HG02798 (cell line): ENCODE measurements around the gene SMG9.
"Not testable (repeated sequence)": the region's sequence is repeated elsewhere in the genome, so short reads cannot be mapped to it uniquely, and the experiment has no call there.

Experiments
- ATAC-seq: cut with Tn5 transposase; IDR thresholded peaks from one replicate; pipeline ENCODE4 v1.9.1; 2021; ENCODE audit warnings: mild to moderate bottlenecking; ENCODE audit not compliant: unreplicated experiment, poor library complexity

Gene SMG9

DNA sequence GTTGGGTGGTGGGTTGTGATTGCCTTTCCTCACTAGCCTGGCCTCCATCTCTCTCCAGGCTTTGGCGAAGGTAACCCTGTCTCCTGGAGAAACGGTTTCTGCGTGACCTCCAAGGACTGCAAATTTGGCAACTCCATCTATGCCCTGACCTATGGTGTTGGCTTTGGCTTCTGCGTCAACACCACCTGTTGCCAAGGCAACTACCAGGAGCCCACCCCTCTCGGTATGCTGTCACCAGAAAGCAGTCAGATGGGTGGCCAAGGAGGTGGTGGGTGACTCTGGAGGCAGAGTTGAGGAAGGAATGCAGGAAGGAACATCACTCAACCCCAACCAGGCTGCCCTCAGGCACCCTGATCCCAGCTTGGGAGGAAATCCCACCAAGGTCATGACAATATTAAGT lies 57.5 kb downstream of the SMG9 start:
- no peak for ATAC-seq

DNA sequence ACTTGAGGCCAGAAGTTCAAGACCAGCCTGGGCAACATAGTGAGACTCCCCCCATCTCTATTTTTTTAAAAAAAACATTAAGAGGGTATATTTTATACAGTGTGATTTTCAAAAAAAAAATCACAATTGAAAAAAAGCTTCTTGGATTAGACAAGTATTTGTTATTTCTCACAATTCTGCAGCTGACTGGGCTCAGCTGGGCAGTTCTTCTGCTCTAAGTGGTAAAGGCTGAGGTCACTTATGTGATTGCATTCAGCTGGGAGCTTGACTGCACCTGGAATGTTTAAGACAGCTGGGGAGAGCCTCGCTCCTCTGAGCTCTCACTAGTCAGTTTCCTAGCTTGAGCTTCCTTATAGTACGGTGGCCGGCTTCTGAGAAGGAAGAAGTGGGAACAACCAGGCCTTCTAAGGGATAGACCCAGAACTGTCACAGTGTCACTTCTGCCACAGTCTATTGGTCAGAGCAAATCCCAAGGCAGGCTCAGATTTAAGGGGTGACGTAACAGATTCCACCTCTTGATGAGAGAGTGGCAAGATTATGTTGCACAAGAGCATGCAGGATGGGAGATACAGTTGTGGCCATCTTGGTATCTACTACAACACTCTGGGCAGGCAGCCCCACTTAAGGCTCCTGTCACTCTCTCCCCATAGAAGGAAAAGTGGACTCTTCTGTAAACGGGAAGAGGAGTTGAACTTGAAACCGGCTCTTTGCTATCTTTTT lies 58.6 kb downstream of the SMG9 start:
- ATAC-seq, result no peak

DNA sequence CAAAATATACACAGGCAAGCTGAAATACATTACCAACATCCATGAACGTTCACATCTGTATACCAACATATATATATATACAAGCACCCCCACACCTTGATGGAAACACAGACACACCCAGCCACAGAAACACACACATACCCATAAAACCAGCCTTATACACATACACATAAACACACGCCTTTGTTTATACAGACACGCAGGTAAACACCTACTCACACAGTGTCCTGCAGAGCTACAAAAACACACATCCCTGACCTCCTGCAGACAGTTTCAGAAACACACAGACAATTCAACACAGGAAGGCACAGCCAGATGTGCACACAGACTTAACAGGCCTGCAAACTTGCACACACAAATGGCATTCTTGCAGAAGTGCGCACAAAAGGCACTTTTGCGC lies 60.2 kb downstream of the SMG9 start:
- no peak for ATAC-seq

DNA sequence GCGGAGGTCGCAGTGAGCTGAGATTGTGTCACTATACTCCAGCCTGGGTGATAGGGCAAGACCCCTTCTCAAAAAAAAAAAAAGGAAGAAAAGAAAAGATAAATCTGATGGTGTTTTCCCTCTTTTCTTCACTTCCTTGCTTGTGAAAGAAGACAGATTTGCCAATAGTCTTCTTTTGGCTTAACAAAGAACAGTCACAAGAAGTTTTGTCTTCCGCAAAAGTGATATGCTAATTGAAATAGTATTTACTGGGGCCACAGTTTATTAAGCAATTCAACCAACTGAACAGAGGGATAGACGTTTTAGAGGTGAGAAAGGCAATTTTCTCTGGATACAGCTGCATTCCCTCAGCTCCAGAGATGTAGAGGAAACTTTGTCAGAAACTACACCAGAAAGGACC lies 61.9 kb downstream of the SMG9 start:
- ATAC-seq, result no peak

DNA sequence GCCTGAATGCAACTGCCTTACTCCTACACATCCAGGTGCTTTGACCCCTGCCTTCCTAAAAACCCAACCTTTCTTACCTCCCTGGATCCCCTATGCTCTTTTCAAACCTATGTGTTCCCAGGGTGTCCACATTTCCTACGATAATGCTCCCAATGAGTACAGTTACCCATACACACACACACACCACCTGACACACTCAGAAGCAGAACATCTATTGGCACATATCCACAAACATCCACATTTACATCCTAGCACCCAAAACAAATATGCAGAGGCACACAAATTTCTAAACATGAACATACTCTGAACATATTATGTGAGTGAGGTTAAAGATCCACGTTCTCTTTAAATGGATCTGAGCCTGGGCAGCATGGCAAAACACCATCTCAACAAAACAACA lies 62.4 kb downstream of the SMG9 start:
- no peak for ATAC-seq

DNA sequence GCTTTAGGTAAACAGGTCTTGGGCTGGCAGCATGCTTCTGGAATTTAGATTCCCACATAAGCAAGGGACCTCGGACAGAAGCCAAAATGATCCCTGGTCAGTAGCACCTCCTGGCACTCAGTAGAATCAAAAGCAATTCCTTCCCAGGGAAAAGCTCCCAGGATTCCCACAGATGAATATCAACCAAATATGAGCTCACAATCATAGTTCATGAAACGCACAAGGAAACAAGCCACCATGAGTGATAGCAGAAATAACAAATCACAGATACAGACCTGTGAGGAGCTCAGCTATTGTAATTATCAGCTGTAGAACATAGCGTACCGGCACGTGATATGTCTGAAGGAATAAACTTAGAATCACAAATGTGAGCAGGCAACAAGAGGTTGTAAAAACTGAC lies 63.0 kb downstream of the SMG9 start:
- no peak for ATAC-seq

DNA sequence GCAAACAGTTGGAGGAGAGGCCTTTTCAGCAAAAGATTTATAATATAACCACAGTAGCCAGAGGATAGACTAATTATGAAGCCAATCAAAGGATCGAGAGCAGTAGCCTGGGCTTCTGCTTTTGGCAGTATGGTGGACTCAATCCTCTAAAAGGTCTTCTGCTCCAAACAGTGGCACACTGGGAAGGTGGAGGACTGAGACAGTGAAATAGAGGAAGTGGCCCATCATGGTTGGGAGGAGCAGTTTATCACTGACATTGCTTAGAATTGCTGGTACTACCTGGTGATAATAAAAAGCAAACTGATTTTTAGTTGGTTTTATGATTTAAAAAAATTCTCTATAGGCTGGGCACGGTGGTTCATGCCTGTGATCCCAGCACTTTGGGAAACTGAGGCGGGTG lies 63.9 kb downstream of the SMG9 start:
- no peak for ATAC-seq

DNA sequence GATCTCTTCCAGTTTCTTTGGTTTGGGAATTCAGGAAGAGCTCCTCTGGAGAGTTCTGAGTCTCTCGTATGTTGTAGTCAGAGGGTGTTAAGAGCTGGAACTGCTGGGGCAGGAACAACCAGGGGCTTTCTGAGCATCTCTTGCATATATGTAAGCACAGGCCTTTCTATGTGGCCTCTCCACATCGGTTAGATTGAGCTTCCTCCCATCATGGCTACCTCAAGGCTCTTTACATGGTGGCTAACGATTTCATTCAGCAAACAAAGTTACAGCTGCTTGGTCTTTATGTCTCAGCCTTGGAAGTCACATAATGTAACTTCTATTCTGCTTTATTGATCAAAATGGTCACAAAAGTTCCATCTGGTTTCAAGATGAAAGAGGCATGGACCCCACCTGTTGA lies 64.3 kb downstream of the SMG9 start:
- ATAC-seq, result no peak

DNA sequence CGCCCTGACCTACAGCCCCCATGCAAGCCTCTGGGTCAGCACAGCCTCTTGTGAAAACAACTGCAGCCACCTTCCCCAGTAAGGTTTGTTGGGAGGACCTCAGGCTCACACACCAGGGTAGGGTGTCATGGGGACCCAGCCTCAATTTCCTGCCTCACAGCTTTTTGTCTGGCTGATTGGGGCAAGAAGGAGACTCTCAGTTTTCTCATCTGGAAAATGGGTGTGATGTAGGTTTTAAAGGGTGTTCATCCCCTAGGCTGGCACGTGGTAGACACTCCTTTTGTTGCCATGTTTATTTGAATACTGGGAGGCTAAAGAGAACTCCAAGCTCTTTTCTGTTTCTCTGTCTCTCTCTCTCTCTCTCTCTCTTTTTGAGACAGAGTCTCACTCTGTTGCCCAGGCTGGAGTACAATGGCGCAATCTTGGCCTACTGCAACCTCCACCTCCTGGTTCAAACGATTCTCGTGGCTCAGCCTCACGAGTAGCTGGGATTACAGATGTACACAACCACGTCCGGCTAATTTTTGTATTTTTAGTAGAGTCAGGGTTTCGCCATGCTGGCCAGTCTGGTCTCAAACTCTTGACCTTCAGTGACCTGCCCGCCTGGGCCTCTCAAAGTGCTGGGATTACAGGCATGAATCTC lies 66.6 kb downstream of the SMG9 start:
- no peak for ATAC-seq

DNA sequence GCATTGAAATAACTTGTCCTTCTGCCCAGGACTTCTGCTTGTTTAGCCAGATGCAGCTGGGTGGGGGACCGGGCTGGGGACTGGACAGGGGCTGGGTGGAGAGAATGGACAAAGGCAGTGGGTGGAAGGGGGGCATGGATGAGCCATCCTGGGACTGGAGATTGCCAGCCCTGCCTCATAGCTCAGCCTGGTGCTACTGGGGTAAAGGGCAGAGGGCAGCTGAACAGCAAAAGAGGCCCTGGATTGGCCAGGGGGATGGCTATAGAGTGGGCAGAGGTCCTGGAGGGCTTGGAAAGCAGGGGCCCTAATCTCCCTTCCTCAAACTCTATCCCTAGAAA lies 67.1 kb downstream of the SMG9 start:
- no peak for ATAC-seq

DNA sequence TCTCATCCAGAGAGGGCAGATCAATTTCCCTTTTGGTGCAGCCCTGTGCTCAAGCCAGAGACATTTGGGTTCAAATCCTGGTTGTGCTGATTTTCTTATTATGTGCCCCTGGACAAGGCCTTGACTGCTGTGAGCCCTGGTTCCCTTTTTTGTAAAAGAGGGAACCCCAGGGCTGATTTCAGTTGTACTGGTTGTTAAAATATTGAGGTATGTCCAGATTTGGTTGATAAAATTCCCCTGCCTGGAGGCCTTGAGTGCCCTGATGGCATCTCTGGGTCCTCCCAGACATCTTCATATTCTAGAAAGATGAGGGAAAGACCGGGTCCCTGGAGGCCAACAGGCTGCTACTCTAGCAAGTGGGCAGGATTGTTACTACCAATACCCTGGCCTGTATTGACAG lies 70.4 kb downstream of the SMG9 start:
- no peak for ATAC-seq

DNA sequence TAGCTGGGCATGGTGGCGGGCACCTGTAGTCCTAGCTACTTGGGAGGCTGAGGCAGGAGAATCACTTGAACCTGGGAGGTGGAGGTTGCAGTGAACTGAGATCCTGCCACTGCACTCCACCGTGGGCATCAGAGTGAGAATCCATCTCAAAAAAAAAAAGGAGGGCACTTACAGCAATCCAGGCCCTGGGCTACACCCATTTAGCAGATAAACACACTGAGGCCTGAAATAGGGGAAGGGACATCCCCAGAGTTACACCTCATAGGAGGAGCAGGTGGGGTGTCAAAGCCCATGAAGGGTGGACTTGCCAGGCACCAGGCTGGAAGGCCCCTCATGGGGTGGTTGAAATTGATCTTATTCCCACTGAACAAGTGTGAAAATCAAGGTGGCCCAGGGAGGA lies 70.9 kb downstream of the SMG9 start:
- no peak for ATAC-seq

DNA sequence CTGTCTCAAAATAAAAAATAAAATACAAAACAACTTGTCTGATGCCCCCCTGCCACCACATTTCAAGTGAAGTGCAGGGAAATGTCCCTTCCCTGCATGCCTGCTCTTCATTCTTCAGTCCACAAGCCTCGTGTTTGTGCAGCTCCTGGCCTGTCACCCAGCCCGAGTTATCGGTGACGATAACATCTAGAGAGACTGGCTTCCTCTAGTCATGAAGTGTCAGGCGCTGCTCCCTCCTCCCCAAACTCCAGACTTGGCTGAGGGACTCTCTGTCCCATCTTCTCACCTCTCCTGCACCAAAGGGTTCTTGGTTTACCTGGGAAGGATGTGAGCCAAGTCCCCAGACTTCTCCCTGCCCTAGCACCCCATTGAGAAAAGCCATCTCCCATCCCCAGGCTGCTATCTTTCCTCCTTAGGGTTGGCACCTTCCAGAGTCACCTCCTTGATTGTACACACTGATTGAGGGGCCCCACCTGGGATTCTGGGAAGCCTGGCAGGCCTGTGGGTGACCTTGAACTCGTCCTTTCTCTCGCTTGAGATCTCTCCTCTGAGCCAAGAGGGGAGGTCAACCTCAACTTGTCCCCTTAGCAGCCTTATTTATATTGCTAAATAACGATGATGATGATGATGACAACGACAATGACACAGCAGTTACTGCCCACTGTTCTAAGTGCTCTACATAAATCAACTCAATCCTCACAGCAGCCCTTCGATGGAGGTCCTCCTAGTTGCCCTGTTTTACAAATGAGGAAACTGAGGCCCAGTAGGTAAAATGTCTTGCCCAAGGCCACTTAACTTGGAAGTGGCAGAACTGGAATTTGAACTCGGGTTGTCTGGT lies 71.7 kb downstream of the SMG9 start:
- ATAC-seq, result no peak

DNA sequence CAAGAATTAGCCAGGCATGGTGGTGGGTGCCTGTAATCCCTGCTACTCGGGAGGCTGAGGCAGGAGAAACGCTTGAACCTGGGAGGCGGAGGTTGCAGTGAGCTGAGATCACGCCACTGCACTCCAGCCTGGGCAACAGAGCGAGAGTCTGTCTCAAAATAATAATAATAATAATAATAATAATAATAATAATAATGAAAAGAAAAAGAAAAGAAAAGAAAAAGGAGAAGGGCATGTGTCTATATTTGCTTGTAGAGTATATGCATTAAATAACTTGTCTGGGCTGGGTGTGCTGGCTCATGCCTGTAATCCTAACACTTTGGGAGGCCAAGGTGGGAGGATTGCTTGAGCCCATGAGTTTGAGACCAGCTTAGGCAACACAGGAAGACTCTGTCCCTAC lies 72.5 kb downstream of the SMG9 start:
- not testable (repeated sequence) for ATAC-seq

DNA sequence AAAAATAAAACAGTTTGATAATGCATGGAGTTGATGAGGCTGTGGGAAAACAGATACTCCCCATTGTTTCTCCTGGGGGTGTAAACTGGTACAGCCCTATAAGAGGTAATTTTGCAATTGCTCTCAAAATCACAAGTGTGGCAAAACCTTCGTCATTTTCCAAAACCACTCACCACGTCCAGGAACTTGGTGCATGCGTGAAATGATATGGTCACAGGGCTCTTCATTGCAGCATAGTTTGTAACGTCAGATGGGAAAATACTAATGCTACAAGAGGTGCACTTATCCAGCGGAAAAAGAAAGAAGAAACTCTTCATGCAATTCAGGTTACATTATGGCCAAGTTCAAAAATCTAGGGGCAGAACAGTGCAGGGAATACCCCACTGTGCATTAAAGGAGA lies 72.9 kb downstream of the SMG9 start:
- ATAC-seq, result no peak

DNA sequence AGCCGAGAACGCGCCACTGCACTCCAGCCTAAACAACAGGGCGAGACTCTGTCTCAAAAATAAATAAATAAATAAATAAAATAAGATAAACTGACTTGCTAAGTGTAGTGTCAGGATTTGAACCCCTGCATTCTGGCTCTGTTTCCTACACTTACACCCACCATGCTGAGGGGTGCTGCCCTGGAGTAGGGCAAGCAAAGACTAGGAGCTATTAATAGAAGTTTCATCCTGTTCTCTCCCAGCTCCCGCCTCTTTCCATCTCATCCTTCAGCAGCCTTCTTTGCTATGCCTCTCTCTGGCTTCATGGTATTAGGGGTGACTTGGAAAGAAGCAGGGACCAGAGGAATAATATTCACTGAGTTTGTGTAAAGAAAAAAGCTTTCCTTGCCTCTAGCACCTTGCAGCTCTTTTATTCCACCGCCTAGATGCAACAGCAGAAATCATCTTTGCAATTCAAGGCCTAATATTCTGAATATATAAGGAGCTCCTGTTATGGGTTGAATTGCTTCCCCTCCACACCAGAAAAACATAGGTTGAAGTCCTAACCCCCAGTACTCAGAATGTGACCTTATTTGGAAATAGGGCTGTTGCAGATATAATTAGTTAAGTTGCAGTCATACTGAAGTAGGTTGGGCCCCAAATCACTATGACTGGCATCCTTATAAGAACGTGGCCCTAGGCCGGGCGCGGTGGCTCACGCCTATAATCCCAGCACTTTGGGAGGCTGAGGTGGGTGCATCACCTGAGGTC lies 76.1 kb downstream of the SMG9 start:
- no peak for ATAC-seq
